ENCODE measurements around the gene MEGF11.
A peak's percentile ranks its signal among the peaks of the same experiment; 100 is the strongest.

The MEGF11 gene

DNA sequence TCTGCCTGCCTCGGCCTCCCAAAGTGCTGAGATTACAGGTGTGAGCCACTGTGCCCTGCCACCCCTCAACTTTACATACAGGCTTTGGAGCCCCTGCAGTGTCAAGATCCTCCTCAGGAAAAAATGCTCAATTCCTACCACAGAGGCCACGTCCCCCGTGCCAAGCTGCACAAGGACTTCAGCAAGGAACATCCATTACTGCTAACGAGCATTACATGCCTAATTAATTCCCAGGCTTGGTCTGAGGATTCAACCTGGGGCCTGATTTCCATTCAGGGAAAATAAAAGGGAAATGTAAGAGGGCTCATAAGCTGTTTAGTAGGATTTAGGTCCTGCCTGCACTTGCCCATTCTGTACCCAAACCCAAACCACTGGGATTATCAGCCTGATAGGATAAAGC, 222.9 kb downstream of the MEGF11 start:
- DNase-seq (ENCODE audit: low spot score) = no peak

DNA sequence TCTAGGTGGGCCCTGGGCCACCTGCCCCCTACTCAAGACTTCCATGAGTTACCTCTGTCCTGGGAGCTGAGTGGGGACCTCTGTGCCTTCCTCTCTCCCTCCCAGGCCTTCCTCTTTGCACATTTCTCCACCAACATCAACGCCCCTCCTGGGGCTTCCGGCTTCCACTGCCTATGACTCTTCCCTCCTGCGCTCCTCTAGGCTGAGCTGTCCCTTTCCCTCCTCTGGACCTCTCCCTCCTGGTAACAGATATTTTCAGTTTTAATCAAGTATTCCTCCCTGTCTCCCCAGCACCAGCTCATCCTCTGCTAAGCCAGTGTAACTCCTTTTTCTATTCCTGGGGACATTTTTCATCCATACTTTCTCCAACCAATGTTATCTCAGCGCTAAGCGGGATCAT, 223.9 kb downstream of the MEGF11 start:
- DNase-seq (ENCODE audit: low spot score) = no peak

GRCh38 chr15:66027268-66027805, 226.2 kb downstream of the MEGF11 start:
- DNase-seq (ENCODE audit: low spot score) = no peak

DNA sequence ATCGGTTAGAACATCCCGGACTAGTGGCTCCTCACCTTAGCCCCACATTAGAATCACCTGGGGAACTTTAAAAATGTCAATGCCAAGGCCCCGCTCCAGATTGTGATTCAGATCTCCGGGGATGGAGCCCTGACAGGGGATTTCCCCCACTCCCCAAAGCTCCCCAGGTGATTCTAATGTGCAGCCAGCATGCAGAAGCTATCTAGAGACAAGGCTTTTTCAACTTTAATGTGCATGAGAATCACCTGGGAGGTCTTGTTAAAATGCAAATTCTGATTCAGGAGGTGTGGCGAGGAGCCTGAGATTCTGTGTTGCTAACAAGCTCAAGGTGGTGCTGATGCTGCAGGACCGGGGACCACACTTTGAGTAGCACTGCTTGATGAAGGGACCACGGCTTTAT, 227.6 kb downstream of the MEGF11 start:
- DNase-seq (ENCODE audit: low spot score) = no peak

GRCh38 chr15:66025015-66025452, 228.5 kb downstream of the MEGF11 start:
- no peak for DNase-seq (ENCODE audit: low spot score)

DNA sequence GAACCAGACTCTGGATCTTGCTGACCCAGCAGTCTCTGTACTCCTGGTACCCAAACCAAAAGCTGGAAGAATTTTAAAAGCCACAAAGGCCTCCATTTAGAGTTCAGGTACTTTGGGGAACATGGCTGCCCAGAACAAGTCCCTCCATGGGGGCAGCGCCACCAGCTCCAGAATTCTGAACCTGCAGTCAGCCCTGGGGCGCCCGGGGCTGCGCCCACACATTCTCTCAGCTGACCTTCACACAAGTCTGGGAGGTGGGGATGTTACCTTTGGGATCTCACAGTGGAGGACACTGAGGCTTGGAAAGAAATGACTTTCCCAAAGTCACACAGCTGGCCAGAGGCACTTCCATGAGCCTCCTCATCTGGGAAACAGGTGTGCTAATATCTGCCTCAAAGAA, 229.4 kb downstream of the MEGF11 start:
- DNase-seq (ENCODE audit: low spot score) = no peak

DNA sequence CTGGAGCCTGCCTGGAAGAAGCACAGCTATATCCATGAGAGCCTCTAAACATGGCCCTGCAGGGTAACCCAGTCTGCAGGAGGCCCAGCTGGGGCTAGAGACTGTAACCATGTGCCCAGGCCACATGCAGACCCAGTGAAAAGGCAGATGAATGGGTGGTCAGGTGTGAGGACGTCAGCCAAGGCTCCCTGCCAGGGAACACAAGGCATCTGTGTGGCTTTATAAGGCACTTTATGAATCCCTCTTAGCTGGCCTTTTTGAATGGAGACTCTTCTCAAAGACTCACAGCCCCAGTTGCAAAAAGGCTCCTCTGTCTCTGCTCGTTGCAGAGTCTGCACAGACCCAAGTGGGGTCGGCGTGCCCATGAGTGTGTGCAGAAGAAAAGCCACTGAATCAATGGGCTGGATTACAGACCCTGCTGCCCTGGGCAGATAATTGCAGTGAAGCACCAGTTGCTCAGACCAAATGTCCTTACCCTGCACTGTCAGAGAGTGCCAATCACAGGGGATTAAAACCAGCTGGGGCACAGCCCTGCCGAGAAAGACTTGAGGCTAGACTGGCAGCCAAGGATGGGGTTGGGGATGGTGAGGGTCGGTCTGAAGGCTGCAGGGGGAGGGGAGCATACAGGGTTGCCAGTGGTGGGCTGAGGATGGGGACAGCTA, 230.1 kb downstream of the MEGF11 start:
- no peak for DNase-seq (ENCODE audit: low spot score)

GRCh38 chr15:66022163-66022525, 231.4 kb downstream of the MEGF11 start:
- DNase-seq (ENCODE audit: low spot score) = no peak

- DNase-seq (ENCODE audit: low spot score) = no peak
Observed at GRCh38 chr15:66021496-66022162, 231.9 kb downstream of the MEGF11 start.

- DNase-seq (ENCODE audit: low spot score) = no peak
Observed at GRCh38 chr15:66019826-66020398, 233.6 kb downstream of the MEGF11 start.

- DNase-seq (ENCODE audit: low spot score) = no peak
Observed at GRCh38 chr15:66019368-66019767, 234.2 kb downstream of the MEGF11 start.

DNA sequence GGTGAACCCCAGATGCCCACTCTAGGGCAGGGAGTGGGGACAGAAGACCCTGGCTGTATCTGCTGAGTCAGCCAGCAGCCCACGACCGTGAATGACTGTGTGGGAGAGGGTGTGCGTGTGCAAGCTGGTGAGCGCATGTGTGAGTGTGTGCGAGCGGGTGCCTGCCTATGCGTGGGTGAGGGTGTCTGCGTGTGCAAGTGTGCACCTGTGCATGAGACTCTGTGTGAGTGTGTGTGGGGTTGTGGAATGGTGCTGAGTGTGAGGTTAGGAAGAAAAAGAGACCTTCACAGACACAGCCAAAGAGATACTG, 235.1 kb downstream of the MEGF11 start:
- no peak for DNase-seq (ENCODE audit: low spot score)

DNA sequence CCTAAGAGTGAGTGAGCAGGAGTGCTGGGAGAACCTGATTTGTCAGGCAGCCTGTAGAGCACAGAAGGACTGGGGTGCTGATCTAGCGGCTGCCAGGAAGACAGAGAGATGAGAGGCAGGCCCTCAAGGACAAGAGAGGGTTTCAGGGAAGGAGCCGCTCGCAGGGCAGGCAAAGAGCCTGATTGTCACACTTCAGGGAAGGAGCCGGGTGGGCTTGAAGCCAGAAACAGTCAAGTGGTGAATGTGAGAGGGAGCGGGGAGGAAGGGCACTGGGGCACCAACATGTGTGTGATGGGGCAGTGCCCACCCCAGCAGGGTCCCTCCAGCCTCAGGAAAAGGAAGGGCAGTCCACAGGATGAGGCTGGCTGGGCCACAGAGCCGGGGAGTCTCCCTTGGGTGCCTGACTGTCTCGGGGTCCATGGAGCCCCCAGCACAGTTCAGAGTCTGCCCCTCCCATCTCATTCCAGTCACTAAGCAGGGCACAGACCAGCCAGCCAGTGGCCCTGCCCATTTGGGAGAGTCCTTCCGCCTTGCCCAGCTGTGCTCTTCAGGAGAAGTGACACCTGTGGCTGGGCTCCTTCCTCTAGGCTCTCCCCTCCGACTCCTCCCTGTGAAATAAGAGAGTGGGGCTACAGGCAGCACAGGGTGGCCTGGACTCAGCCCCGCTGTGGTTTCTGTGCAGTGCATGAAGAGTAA, 235.6 kb downstream of the MEGF11 start:
- DNase-seq (ENCODE audit: low spot score) = no peak

GRCh38 chr15:66017000-66017399, 236.6 kb downstream of the MEGF11 start:
- DNase-seq (ENCODE audit: low spot score) = no peak

- no peak for DNase-seq (ENCODE audit: low spot score)
Observed at GRCh38 chr15:66016199-66016598, 237.4 kb downstream of the MEGF11 start.

GRCh38 chr15:66014635-66015182, 238.8 kb downstream of the MEGF11 start:
- no peak for DNase-seq (ENCODE audit: low spot score)

DNA sequence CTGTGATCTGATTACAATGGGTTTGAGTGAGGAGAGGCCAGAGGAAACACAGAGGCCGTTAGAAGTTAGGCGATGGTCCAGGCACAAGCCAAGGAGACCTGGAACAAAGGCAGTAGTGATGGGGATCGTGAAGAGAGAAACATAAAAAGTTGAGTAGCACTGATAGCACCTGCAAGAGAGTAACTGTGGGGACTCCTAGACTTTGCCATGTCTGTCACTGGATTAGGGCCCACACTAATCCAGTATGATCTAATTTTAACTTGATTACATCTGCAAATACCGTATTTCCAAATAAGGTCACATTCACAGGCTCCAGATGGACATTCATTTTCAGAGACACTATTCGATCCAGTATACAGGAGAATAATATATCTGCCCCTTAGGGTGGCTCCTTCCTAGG, 239.5 kb downstream of the MEGF11 start:
- DNase-seq (ENCODE audit: low spot score) = peak; percentile 58

DNA sequence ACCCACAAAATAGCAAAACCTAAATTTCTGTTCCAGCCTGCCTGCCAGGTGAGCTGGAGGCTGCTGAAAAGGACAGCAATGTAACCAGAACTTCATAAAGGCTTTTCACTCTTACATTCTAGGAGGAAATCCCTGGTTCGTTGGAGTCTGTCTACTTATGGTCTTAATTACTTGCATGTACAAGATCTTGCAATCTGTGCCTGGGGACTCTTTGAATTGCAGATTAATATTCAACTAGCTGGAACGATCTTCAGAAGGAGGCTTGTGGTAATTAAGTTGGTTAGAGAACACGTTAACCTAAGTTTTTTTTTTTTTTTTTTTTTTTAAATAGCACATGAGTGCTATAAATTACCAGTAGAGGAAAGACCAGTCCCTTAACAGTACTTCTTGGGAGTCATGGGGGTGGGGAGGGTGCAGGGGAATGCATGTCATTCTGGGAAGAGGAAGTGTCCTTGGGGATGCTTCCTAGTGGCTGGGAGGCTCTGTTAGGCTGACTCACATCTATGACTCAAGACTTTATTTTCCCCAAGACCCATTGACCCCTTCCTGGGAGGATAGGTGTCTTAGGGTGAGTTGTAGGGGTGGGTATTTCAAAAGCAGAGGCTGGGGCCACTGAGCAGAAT, 244.5 kb downstream of the MEGF11 start:
- DNase-seq (ENCODE audit: low spot score) = no peak

- DNase-seq (ENCODE audit: low spot score) = no peak
Observed at GRCh38 chr15:66007663-66008262, 245.8 kb downstream of the MEGF11 start.

DNA sequence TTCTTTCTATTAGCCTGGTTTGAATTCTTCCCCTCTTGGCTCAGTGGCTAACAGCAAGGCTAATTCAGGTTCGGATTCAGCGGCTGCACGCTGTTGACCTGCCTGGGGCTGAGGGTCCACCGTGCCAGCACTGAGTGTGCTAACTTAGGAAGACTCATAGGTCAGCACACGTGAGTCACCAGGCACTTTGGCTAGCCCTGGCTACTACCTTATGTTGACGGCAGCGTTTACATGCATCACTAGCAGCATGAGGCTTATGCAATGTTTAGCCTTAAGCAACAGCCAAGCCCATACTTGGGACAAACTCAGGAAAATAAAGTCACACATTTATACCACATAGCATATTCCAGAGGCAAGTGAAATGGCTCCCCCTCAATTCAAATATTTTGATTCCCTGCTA, 246.6 kb downstream of the MEGF11 start:
- DNase-seq (ENCODE audit: low spot score) = no peak

DNA sequence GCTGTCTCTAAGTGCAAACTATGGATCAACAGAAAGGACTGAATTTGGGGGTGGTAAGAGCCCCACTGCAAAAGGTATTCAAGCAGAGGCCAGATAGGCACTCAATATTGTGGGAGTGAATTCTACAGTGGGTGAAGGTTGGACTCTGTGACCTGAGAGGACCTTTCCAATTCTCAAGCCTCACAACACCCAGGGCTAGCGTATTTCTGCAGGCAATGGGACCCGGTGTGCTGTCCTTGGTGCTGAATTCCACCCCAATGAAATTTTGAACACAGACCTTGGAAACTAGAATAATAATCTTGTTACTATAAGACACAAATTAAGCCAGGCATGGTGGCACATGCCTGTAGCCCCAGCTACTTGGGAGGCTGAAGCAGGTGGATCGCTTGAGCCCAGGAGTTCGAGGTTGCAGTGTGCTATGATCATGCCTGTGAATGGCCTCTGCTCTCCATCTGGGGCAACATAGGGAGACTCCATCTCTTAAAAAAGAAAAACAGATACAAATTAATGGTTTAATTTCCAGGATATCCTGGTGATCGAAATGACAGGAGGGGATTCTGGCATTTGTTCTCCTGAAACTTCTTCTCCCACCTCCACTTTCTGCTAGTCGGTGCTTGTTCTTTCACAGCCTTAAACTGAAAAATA, 248.8 kb downstream of the MEGF11 start:
- no peak for DNase-seq (ENCODE audit: low spot score)
